Fibroblast of gingiva (primary cell): Measurements from ENCODE around the gene TMEM147.
A peak's percentile ranks its signal among the peaks of the same experiment; 100 is the strongest.

Experiments used
- DNase-seq: peaks from one replicate; pipeline ENCODE4 v3.0.0-alpha.2; 2011; ENCODE audit warnings: low read depth

Gene TMEM147

DNA sequence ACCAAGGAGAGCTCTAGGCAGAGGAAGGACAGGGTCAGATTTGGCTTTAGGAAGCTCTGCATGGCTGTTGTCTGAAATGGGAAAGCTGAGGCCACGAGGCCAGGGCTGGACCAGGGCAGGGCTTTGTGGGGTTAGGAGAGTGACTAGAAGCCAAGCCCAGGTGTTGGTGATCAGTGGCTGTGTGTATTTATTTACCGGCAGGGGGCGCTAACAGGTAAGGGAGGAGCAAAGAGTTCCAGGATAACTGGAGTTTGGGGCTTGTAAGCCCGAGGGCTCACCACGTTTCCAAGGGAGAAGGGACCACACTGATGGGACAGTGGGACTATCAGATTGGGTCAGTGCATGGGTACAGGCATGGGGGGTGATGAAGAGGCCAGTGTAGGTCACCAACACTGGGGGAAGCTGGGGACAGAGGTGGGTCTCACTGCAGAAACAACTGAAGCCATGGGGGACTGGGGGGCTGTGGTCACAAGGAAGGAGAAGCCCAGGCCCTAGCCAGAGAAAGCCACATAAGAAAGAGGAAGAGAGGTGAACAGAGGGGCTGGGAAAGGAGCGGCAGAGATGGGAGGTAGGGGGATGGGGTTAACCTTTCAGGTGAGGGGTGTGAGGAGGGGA lies 3.9 kb downstream of the TMEM147 start:
- peak; percentile 47 for DNase-seq

DNA sequence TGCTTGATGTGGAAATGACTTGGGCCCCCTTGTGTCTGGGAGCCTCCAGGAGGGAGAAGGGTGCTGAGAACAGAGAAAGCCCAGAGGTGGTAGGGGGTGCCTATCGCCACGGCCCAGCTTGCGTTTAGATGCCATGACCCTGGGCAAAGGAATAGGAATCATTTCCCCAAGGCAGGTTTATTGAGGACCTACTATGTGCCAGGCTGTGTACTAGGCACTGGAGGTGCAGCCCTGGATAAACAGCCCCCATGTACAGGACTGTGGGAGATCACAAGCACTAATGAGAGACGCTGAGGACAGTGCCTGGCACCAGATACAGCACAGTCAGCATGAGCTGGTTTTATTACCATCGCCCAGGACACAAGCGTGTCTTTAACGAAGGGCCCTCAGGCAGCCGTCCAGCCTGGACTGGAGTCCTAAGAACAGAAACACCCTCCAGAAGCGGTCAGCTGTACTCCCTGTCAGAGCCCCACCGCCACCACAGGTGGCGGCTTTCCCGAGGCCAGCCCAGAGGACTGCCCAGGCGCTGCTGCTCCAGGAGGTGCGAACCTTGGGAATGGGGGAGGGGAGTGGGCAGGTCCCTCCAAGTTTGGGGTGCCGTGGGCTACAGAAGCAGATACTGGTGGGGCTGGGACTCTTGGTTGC lies 4.6 kb downstream of the TMEM147 start:
- DNase-seq, result no peak

DNA sequence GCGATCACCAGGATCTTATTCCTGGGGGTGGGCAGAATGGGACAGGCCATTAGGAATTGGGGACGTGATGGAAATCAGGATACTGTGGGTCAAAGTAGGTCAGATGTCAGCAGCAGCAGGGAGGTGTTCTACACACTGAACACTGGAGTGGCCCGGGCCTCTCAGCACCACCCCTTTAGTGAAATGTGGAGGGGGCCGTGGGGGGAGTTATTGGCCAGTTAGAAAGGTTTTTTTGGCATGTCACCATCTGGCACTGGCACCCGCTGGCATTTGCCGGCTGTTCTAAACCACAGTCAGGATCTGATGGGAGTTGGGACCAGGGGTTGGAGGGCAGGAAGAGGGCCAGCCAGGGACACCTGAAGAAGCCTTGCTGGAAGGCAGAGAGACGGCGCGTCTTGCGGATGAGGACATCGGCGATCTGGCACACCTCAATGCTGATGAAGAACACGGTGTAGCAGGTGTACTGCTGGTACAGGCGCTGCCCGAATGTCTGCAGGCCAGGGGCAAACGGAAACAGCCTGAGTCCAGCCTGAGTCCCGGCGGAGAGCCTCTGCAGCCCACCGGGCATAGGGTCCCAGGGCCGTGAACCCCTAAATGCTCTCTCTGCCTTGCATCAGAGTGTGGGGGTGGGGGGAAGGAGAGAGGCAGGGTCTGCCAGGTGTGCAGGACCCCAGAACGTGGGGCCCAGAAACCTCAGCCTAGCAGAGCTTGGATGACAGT lies 5.8 kb downstream of the TMEM147 start:
- DNase-seq, result no peak

- DNase-seq, result no peak
These were observed 7.3 kb downstream of the TMEM147 start for GRCh38 chr19:35552534-35553384.

DNA sequence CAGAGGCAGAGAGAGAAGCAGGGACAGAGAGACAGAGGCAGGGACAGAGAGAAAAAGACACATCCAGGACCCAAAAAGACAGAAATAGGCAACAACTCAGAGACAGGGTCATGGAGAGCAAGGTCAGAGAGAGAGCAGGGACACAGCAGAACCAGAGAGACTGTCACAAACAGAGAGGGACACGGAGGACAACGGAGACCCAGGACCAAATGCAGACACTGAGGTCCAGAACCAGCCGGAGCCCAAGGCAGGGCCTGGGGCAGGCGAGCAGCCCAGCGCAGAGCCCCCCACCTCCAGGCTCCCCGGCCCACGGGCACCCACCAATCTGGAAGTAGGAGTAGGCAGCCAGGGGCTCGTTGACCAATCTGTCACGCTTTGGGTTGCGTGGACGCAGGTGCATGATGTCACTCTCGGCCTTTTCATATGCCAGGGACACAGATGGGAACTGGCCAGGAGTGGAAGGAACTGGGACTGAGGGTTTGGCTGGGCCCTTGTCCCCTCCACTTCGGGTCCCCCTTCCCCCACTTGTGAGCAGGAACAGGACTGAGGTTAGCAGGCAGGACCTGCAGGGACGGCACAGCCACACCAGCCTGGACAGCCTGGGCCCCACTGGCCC lies 8.1 kb downstream of the TMEM147 start:
- DNase-seq, result no peak

DNA sequence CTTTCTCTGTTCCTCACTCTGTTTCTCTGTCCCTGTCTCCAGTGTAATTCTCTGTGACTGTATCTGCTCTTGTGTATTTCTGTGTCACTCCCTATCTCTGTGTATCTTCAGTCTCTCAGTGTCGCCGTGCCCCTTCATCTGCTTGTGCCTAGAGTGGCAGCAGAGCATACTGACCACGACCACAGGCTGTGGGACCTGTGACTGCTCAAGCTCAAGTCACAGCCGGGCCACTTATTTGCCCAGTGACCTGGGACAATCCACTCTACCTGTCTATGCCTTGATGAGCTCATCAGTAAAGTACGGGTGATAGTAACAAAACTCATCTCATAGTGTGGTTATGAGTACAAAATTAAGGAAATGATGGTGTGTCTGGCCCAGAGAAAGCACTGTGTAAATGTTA lies 8.7 kb downstream of the TMEM147 start:
- no peak for DNase-seq

- DNase-seq, result no peak
These were observed 10.0 kb downstream of the TMEM147 start for GRCh38 chr19:35555301-35556005.

DNA sequence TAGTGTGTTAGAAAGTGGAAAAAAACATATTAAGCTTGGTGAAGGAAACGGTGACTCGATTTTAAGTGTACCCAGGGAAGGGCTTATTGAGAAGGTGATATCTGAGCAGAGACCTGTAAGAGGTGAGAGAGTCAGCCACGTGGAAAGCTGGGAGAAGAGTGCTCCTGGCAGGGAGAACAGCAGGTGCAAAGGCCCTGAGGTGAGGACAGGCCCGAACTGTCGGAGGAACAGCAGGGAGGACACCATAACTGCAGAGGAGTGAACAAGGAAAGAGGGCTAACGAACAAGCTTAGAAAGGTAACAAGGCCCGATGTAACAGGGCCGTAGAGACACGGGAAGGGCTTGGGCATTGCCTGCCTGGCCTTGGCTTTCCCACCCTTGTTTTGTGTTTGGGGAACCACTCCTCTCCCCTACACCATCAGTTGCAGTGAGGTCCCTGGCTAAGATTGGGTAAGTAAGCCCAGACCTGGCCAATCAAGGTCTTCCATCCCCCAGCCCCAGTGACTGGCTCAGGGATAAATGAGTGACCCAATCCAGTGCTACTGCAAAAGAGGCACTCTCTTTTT lies 10.7 kb downstream of the TMEM147 start:
- DNase-seq, result no peak

- no peak for DNase-seq
These were observed 11.6 kb downstream of the TMEM147 start for GRCh38 chr19:35556846-35557538.

- DNase-seq, result peak; percentile 23
These were observed 12.3 kb downstream of the TMEM147 start for GRCh38 chr19:35557539-35558399.

DNA sequence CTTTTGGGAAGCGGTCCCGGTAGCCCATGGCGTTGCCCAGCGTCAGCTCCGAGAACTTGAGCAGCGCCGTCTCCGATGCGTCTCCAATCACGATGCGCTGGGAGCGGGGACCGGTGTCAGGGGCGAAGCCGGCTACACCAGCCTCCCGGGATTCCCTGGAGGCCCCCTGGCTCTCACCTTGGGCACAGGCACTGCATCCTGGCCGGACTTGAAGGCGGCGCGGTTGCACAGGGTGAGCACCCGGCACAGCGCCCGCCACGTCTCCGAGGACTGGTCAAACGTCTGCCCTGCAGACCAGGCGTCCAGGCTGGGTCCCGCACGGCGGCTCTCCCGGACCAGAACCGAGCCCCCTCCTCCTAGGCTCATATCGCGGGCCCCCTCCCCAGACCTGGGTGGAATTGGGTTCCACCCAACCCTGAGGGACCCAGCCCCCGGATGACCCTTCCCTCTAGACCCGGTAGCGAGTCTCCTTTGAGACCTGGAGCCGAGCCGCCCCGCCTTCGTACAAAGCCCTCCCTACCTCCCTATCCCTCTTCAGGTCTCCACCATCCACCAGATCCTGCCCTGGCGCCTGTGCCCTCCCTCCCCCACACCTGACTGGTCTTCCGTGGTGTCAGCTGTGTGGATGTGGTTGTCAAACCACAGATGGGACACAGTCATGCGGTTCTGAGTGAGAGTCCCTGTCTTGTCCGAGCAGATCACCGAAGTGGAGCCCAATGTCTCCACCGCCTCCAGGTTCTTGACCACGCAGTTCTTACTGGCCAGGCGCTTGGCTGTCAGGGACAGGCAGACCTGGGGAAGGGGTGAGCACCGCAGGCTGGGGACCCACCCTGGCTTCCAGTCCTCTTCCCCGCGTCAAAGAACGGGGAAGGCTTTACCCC lies 13.2 kb downstream of the TMEM147 start:
- DNase-seq, result no peak

- no peak for DNase-seq
These were observed 13.8 kb downstream of the TMEM147 start for GRCh38 chr19:35559281-35559659.

- DNase-seq, result no peak
These were observed 14.4 kb downstream of the TMEM147 start for GRCh38 chr19:35559781-35560180.

DNA sequence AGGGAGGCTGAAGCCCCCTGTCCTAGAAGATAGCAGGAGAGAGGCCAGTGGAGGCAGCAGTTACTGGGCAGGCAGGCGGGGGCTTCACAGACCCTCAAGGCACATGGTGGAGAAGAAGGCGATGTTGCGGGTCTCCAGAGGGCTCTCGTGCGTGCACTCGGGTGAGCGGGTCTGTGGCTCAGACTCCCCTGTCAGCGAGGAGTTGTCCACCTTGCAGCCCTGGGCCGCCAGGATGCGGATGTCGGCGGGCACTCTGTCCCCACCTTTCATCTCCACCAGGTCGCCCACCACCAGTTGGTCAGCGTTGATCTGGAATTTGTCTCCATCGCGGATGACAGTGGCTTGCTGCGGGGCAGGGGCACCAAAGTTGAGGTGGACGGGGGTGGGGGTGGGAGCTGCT lies 14.8 kb downstream of the TMEM147 start:
- DNase-seq, result no peak

DNA sequence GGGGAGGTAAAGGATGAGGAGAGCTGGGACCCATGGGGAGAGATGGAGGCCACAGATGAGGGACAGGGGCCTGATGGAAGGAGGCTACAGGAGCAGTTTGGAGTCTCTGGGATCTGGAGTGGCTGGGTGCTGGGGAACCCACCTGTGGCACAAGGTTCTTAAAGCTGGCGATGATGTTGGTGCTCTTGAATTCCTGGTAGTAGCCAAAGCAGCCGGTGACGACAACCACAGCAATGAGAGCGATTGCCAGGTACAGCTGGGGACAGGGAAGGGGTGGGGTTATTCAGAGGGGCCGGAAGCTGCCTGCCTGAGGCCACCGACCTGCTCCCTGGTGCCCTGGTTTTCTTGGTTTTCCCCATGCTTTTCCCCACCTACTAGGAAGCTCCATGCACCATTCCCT lies 15.3 kb downstream of the TMEM147 start:
- DNase-seq, result no peak

DNA sequence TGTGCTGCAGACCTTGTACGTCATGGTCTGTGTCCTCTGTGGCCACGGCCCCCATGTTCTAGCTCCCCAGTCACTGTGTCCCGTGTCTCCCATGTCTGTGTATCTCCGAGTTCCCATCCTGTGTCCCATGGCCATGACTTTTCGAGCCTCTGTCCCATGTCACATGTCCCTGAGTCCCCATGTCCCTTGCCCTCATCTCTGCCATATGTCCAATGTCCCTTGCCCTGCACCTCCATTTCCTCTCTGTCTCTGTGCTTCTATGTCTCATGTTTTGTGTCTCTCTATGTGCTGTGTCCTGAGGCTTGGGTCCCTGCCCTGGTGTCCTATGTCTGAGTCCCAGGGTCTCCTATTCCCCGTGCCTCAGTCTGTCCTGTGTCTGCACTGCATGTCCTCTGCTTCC lies 16.0 kb downstream of the TMEM147 start:
- no peak for DNase-seq

- no peak for DNase-seq
These were observed 16.9 kb downstream of the TMEM147 start for GRCh38 chr19:35562336-35562735.

- DNase-seq, result no peak
These were observed 17.4 kb downstream of the TMEM147 start for GRCh38 chr19:35562776-35563175.
